Measurements from ENCODE around the gene CCDC91.
"Not testable (repeated sequence)": the region's sequence is repeated elsewhere in the genome, so short reads cannot be mapped to it uniquely, and the experiment has no call there.

CCDC91 gene

GRCh38 chr12:28328967-28329366, 138.7 kb downstream of the CCDC91 start:
- TF ChIP-seq JUND (IDR thresholded peaks at IDR 0.05; ENCODE audit: low read depth), result no peak
- in situ Hi-C loops (cut with HindIII; ENCODE audit: low pct_unique_long_range_greater_than_20kb, low sequenced_read_pairs), result no loop called here
- no peak for DNase-seq (ENCODE audit: low read depth in 1 of 2, low spot score in 1 of 2)

DNA sequence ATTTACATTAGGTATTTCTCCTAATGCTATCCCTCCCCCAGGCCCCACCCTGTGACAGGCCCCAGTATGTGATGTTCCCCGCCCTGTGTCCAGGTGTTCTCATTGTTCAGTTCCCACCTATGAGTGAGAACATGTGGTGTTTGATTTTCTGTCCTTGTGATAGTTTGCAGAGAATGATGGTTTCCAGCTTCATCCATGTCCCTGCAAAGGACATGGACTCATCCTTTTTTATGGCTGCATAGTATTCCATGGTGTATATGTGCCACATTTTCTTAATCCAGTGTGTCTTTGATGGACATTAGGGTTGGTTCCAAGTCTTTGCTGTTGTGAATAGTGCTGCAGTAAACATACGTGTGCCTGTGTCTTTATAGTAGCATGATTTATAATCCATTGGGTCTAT, 139.5 kb downstream of the CCDC91 start:
- in situ Hi-C loops (cut with HindIII; ENCODE audit: low pct_unique_long_range_greater_than_20kb, low sequenced_read_pairs); DNase-seq (ENCODE audit: low read depth in 1 of 2, low spot score in 1 of 2): not testable (repeated sequence)

DNA sequence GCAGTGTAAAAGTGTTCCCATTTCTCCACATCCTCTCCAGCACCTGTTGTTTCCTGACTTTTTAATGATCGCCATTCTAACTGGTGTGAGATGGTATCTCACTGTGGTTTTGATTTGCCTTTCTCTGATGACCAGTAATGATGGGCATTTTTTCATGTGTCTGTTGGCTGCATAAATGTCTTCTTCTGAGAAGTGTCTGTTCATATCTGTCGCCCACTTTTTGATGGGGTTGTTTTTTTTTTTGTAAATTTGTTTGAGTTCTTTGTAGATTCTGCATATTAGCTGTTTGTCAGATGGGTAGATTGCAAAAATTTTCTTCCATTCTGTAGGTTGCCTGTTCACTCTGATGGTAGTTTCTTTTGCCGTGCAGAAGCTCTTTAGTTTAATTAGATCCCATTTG, 140.0 kb downstream of the CCDC91 start:
- in situ Hi-C loops (cut with HindIII; ENCODE audit: low pct_unique_long_range_greater_than_20kb, low sequenced_read_pairs); DNase-seq (ENCODE audit: low read depth in 1 of 2, low spot score in 1 of 2): not testable (repeated sequence)

DNA sequence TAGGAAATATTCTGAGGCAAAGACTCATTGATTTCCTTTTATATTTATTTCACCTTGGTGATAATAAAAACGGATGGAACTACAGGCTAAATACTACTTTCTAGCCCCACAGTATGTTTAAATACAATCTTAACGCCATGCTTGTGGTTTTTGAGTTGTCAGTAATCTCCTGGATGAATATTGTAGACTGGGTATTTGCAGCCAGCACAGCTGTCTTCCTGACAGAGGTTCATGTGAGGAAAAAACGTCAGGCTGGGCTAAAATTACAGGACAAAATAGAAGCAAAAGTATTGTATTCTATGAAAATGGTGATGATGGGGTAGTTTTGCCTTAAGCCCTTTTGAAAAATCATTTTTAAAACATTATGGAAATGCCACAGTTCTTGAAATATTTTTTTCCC, 140.9 kb downstream of the CCDC91 start:
- DNase-seq (ENCODE audit: low read depth in 1 of 2, low spot score in 1 of 2), result no peak
- in situ Hi-C loops (cut with HindIII; ENCODE audit: low pct_unique_long_range_greater_than_20kb, low sequenced_read_pairs), result no loop called here
- TF ChIP-seq JUND (IDR thresholded peaks at IDR 0.05; ENCODE audit: low read depth), result no peak

- in situ Hi-C loops (cut with HindIII; ENCODE audit: low pct_unique_long_range_greater_than_20kb, low sequenced_read_pairs), result no loop called here
- no peak for TF ChIP-seq JUND (IDR thresholded peaks at IDR 0.05; ENCODE audit: low read depth)
- DNase-seq (ENCODE audit: low read depth in 1 of 2, low spot score in 1 of 2), result no peak
Observed at GRCh38 chr12:28340261-28341045, 150.2 kb downstream of the CCDC91 start.

GRCh38 chr12:28343713-28344112, 153.5 kb downstream of the CCDC91 start:
- in situ Hi-C loops (cut with HindIII; ENCODE audit: low pct_unique_long_range_greater_than_20kb, low sequenced_read_pairs), result no loop called here
- TF ChIP-seq JUND (IDR thresholded peaks at IDR 0.05; ENCODE audit: low read depth), result no peak
- DNase-seq (ENCODE audit: low read depth in 1 of 2, low spot score in 1 of 2), result no peak

DNA sequence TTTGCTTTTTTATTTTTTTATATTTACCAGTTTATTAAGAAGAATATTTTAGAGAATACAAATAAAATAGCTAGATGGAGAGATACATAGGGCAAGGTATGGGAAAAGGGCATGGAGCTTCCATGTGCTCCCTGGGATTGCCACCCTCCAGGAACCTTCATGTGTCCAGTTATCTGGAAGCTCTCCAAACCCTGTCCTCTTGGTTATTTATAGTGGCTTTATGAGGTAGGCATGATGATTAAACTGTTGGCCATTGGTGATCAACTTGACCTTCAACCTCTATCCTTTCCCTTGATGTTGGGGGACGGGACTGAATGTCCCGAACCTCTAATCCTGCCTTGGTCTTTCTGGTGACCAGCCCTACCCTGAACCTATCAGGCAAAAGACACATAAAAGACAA, 156.3 kb downstream of the CCDC91 start:
- DNase-seq (ENCODE audit: low read depth in 1 of 2, low spot score in 1 of 2), result no peak
- in situ Hi-C loops (cut with HindIII; ENCODE audit: low pct_unique_long_range_greater_than_20kb, low sequenced_read_pairs), result no loop called here
- TF ChIP-seq JUND (IDR thresholded peaks at IDR 0.05; ENCODE audit: low read depth), result no peak

GRCh38 chr12:28349196-28349595, 158.9 kb downstream of the CCDC91 start:
- DNase-seq (ENCODE audit: low read depth in 1 of 2, low spot score in 1 of 2), result no peak
- in situ Hi-C loops (cut with HindIII; ENCODE audit: low pct_unique_long_range_greater_than_20kb, low sequenced_read_pairs), result no loop called here
- TF ChIP-seq JUND (IDR thresholded peaks at IDR 0.05; ENCODE audit: low read depth), result no peak

DNA sequence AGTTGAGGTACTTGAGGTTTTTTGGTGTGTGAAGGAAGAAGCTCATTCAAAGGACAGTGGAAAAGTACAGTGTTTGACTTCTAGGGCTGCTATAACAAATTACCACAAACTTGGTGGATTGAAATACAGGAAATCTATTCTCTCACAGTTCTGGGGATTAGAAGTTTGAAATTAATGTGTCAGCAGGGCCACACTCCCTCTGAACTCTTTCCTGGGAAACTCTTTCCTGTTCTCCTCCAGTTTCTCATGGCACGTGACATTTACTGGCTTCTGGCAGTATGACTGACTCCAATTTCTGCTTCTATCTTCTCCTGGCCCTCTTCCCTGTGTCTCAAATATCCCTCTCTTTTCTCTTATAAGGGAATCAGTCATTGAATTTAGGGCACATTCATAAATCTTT, 160.2 kb downstream of the CCDC91 start:
- no peak for TF ChIP-seq JUND (IDR thresholded peaks at IDR 0.05; ENCODE audit: low read depth)
- in situ Hi-C loops (cut with HindIII; ENCODE audit: low pct_unique_long_range_greater_than_20kb, low sequenced_read_pairs), result no loop called here
- no peak for DNase-seq (ENCODE audit: low read depth in 1 of 2, low spot score in 1 of 2)

DNA sequence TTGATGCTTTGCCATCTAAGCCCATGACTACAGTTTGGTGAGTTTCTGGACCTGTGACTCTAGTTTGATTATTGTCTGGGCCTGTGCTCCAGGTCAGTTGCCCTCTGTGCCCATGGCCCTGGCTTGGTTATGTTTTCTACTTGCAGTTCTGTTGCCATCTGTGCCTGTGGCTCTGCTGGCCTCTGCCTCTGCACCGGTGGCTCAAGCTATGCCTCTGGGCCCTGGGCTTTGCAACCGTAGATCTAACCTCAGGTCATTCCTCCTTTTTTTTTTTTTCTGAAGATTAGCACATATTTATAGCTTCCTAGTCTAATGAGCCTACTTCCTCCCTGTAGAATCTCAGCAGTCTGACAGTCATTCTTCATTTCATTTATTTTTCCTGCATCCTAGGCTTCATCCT, 161.2 kb downstream of the CCDC91 start:
- in situ Hi-C loops (cut with HindIII; ENCODE audit: low pct_unique_long_range_greater_than_20kb, low sequenced_read_pairs), result no loop called here
- no peak for TF ChIP-seq JUND (IDR thresholded peaks at IDR 0.05; ENCODE audit: low read depth)
- no peak for DNase-seq (ENCODE audit: low read depth in 1 of 2, low spot score in 1 of 2)

DNA sequence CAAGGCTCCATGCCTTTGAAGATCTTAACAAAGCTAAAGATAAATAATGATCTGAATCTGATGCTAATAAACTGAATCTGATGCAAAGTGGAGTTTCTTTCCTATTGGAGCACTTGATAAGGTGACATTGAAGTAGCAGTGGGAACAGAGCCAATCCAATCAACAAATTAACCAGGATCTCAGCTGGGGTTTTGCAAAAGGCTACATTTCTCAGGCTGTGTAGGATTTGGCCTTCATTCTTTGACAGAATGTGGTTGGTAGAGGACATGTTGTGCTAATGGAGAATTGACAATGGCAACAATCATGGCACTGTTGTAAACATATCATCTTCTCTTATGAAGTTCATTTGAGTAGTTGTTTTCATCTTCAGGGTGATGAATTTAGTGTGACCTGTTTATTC, 164.9 kb downstream of the CCDC91 start:
- no peak for DNase-seq (ENCODE audit: low read depth in 1 of 2, low spot score in 1 of 2)
- in situ Hi-C loops (cut with HindIII; ENCODE audit: low pct_unique_long_range_greater_than_20kb, low sequenced_read_pairs), result no loop called here
- TF ChIP-seq JUND (IDR thresholded peaks at IDR 0.05; ENCODE audit: low read depth), result no peak

- in situ Hi-C loops (cut with HindIII; ENCODE audit: low pct_unique_long_range_greater_than_20kb, low sequenced_read_pairs), result no loop called here
- TF ChIP-seq JUND (IDR thresholded peaks at IDR 0.05; ENCODE audit: low read depth), result no peak
- DNase-seq (ENCODE audit: low read depth in 1 of 2, low spot score in 1 of 2), result no peak
Observed at GRCh38 chr12:28360253-28360652, 170.0 kb downstream of the CCDC91 start.

DNA sequence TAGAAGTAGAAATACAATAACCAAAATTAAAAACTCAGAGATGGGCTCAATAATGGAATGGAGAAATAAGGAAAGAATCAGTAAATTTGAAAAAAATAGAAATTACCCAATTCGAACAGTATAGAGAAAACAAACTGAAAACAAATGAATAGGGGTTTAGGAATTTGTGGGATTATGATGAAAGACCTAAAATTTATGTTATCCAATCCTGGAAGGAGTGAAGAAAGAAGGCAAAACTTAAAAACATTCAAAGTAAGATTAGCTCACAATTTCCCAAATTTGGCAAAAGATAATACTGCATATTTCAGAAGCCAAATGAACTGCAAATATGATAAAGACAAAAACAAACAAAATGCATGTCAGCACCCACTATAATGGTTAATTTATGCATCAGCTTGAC, 177.1 kb downstream of the CCDC91 start:
- no peak for TF ChIP-seq JUND (IDR thresholded peaks at IDR 0.05; ENCODE audit: low read depth)
- in situ Hi-C loops (cut with HindIII; ENCODE audit: low pct_unique_long_range_greater_than_20kb, low sequenced_read_pairs), result no loop called here
- no peak for DNase-seq (ENCODE audit: low read depth in 1 of 2, low spot score in 1 of 2)

GRCh38 chr12:28367993-28368392, 177.7 kb downstream of the CCDC91 start:
- TF ChIP-seq JUND (IDR thresholded peaks at IDR 0.05; ENCODE audit: low read depth), result no peak
- no peak for DNase-seq (ENCODE audit: low read depth in 1 of 2, low spot score in 1 of 2)
- in situ Hi-C loops (cut with HindIII; ENCODE audit: low pct_unique_long_range_greater_than_20kb, low sequenced_read_pairs), result no loop called here
